Measurements from ENCODE around the gene OSBPL9. TPM values are rescaled to one million over a fixed set of nuclear protein-coding genes. Genes with fewer than 3 reads are reported as not detected.

The OSBPL9 gene
- total and polyA plus RNA-seq, 2 donors (not counting 1 experiment from before 2014, with no cell fraction given): 23.1 to 59.6 TPM

GRCh38 chr1:51623450-51623849 lies 6.6 kb downstream of the OSBPL9 start:
- Histone ChIP-seq H3K4me2 (replicated peaks; ENCODE audit: low read depth, low read length, poor library complexity, severe bottlenecking) (no peak overlapping the region), H4K20me1 (ENCODE audit: control insufficient read depth, insufficient read depth, low read length, poor library complexity, severe bottlenecking) (no peaks in the 10 kb centered on the region), H3K9me3 (ENCODE audit: control extremely low read depth in 1 of 3, control insufficient read depth in 2 of 3, insufficient read depth in 1 of 3, low read length in 2 of 3) (no peaks in the 10 kb centered on the region), H2AFZ (ENCODE audit: insufficient read depth, low read depth, low read length, poor library complexity, severe bottlenecking) (no peak overlapping the region), H3K4me1 (ENCODE audit: control insufficient read depth in 2 of 2, insufficient read depth in 2 of 2, low read length in 2 of 2) (no peaks in the 10 kb centered on the region), H3K4me3 (ENCODE audit: control extremely low read depth in 1 of 5, extremely low read depth in 1 of 5, insufficient read depth in 1 of 5, low read depth in 2 of 5, low read length in 4 of 5) (no peak overlapping the region), H3K9ac (ENCODE audit: low read length) (no peak overlapping the region), H3K79me2 (ENCODE audit: control insufficient read depth, insufficient read depth, low read length) (peaks cover 85% of the 10 kb centered on the region), H3K27ac (ENCODE audit: low read length in 2 of 2) (no peak overlapping the region), H3K36me3 (replicated peaks in 1 of 2; ENCODE audit: control extremely low read depth in 1 of 2, control insufficient read depth in 1 of 2, extremely low read depth in 1 of 2, insufficient read depth in 2 of 2, low read length in 1 of 2) (no peaks in the 10 kb centered on the region), H3K27me3 (replicated peaks in 1 of 4; ENCODE audit: control extremely low read depth in 1 of 4, control insufficient read depth in 3 of 4, insufficient read depth in 4 of 4, low read length in 3 of 4) (no peaks in the 10 kb centered on the region)
- ChIA-PET CTCF (interaction anchor here (1.7 kb wide), 1 partner anchor 146 kb away, joined by 6 read pairs; no protein-coding TSS in a partner anchor), POLR2A (no interaction called here)
- H3K27ac Mint-ChIP-seq: no peak overlapping the region
- H3K4me1 Mint-ChIP-seq: peaks cover 25% of the 10 kb centered on the region
- no CpG with 5 or more reads among the region's 1 CpG for WGBS (ENCODE audit: insufficient coverage)
- DNase-seq: no peak
- no peaks in the 10 kb centered on the region for H3K27me3 Mint-ChIP-seq
- no peak overlapping the region for H3K4me3 Mint-ChIP-seq
- ATAC-seq (ENCODE audit: low read depth): no peak
- no peak for TF ChIP-seq CTCF (IDR thresholded peaks at IDR 0.05)
- no peak for TF ChIP-seq EZH2 (IDR thresholded peaks at IDR 0.05; ENCODE audit: borderline replicate concordance, insufficient read depth, low read depth, low read length, poor library complexity, severe bottlenecking)
- intact Hi-C loops (cut with micrococcal nuclease): no loop called here
- H3K9me3 Mint-ChIP-seq (ENCODE audit: insufficient read depth): no peaks in the 10 kb centered on the region

- no peak overlapping the region for H3K4me3 ChIP-seq (ENCODE audit: control extremely low read depth in 1 of 5, extremely low read depth in 1 of 5, insufficient read depth in 1 of 5, low read depth in 2 of 5, low read length in 4 of 5)
- ATAC-seq (ENCODE audit: low read depth): no peak
- intact Hi-C loops (cut with micrococcal nuclease): no loop called here
- H3K4me1 ChIP-seq (ENCODE audit: control insufficient read depth in 2 of 2, insufficient read depth in 2 of 2, low read length in 2 of 2): no peaks in the 10 kb centered on the region
- no peaks in the 10 kb centered on the region for H3K36me3 ChIP-seq (replicated peaks in 1 of 2; ENCODE audit: control extremely low read depth in 1 of 2, control insufficient read depth in 1 of 2, extremely low read depth in 1 of 2, insufficient read depth in 2 of 2, low read length in 1 of 2)
- TF ChIP-seq CTCF (IDR thresholded peaks at IDR 0.05): no peak
- TF ChIP-seq EZH2 (IDR thresholded peaks at IDR 0.05; ENCODE audit: borderline replicate concordance, insufficient read depth, low read depth, low read length, poor library complexity, severe bottlenecking): no peak
- ChIA-PET CTCF (interaction anchor here (1.7 kb wide), 1 partner anchor 145 kb away, joined by 6 read pairs; no protein-coding TSS in a partner anchor), POLR2A (no interaction called here)
- H3K4me2 ChIP-seq (replicated peaks; ENCODE audit: low read depth, low read length, poor library complexity, severe bottlenecking): no peak overlapping the region
- peaks cover 90% of the 10 kb centered on the region for H3K79me2 ChIP-seq (ENCODE audit: control insufficient read depth, insufficient read depth, low read length)
- H3K27ac ChIP-seq (ENCODE audit: low read length in 2 of 2): no peak overlapping the region
- Mint-ChIP-seq H3K27ac (no peak overlapping the region), H3K4me1 (peaks cover 20% of the 10 kb centered on the region), H3K9me3 (ENCODE audit: insufficient read depth) (no peaks in the 10 kb centered on the region), H3K4me3 (no peak overlapping the region), H3K27me3 (no peaks in the 10 kb centered on the region)
- no peaks in the 10 kb centered on the region for H3K9me3 ChIP-seq (ENCODE audit: control extremely low read depth in 1 of 3, control insufficient read depth in 2 of 3, insufficient read depth in 1 of 3, low read length in 2 of 3)
- DNase-seq: no peak
- H4K20me1 ChIP-seq (ENCODE audit: control insufficient read depth, insufficient read depth, low read length, poor library complexity, severe bottlenecking): peaks cover 4% of the 10 kb centered on the region
- H3K9ac ChIP-seq (ENCODE audit: low read length): no peak overlapping the region
- WGBS (ENCODE audit: insufficient coverage): no CpG with 5 or more reads among the region's 1 CpG
- no peaks in the 10 kb centered on the region for H3K27me3 ChIP-seq (replicated peaks in 1 of 4; ENCODE audit: control extremely low read depth in 1 of 4, control insufficient read depth in 3 of 4, insufficient read depth in 4 of 4, low read length in 3 of 4)
- no peak overlapping the region for H2AFZ ChIP-seq (ENCODE audit: insufficient read depth, low read depth, low read length, poor library complexity, severe bottlenecking)
These were observed 8.0 kb downstream of the OSBPL9 start for GRCh38 chr1:51624855-51625254.

Measured in B cell (primary cell).